GM12892 (cell line): Measurements from ENCODE around the gene CELF2.
"Not testable (repeated sequence)": the region's sequence is repeated elsewhere in the genome, so short reads cannot be mapped to it uniquely, and the experiment has no call there.

Experiments
- POLR2A ChIP-seq: IDR thresholded peaks from 2 replicates; pipeline ENCODE4 v1.6.1; 2011; ENCODE audit warnings: low read depth, low read length, control low read depth
- POLR2AphosphoS5 ChIP-seq: IDR thresholded peaks from 2 replicates; pipeline ENCODE4 v1.6.1; 2011; ENCODE audit warnings: low read depth, low read length, control low read depth
- TAF1 ChIP-seq: IDR thresholded peaks from 2 replicates; pipeline ENCODE4 v1.6.1; 2011; ENCODE audit warnings: low read depth, mild to moderate bottlenecking, control low read depth, low read length, borderline replicate concordance

DNA sequence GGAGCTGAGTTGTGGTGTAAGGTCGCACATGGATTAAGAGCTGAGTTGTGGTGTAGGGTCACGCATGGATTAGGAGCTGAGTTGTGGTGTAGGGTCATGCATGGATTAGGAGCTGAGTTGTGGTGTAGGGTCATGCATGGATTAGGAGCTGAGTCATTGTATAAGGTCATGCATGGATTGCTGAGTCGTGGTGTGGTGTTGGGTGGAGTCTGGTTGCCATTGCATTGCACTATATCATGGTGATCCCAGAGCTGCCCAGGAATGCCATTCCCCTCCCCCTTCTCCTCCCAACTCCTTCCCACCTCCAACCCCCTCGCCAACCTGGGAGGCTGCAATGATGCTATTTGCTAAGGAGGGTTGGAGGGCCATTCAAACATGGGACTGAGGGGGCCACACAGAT, 349.2 kb downstream of the CELF2 start:
- TF ChIP-seq POLR2A, POLR2AphosphoS5, TAF1: not testable (repeated sequence)
